Keratinocyte (primary cell): ENCODE measurements around the gene SLC6A1.

Source experiments
- EZH2 ChIP-seq: IDR thresholded peaks from one replicate; pipeline ENCODE4 v1.6.1; 2012; ENCODE audit warnings: inconsistent platforms, mild to moderate bottlenecking, low read length, moderate library complexity
- TF ChIP-seq, protein P1 (sequence below), 3 experiments: IDR thresholded peaks in 1 of 3; conservative IDR thresholded peaks in 1 of 3; optimal IDR thresholded peaks in 1 of 3; 2 replicates in 2 of 3; 3 replicates in 1 of 3; pipeline versions ENCODE3 to v1.5.1; 2011; ENCODE audit warnings: low read length in 3 of 3, mild to moderate bottlenecking in 3 of 3, moderate library complexity in 2 of 3, control low read depth in 1 of 3, inconsistent platforms in 1 of 3; ENCODE audit not compliant: insufficient read depth in 2 of 3; ENCODE audit errors: extremely low read depth in 1 of 3

- TF ChIP-seq, protein P1, sequence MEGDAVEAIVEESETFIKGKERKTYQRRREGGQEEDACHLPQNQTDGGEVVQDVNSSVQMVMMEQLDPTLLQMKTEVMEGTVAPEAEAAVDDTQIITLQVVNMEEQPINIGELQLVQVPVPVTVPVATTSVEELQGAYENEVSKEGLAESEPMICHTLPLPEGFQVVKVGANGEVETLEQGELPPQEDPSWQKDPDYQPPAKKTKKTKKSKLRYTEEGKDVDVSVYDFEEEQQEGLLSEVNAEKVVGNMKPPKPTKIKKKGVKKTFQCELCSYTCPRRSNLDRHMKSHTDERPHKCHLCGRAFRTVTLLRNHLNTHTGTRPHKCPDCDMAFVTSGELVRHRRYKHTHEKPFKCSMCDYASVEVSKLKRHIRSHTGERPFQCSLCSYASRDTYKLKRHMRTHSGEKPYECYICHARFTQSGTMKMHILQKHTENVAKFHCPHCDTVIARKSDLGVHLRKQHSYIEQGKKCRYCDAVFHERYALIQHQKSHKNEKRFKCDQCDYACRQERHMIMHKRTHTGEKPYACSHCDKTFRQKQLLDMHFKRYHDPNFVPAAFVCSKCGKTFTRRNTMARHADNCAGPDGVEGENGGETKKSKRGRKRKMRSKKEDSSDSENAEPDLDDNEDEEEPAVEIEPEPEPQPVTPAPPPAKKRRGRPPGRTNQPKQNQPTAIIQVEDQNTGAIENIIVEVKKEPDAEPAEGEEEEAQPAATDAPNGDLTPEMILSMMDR (optimal IDR thresholded peaks at IDR 0.05 in 1 of 3, IDR thresholded peaks at IDR 0.05 in 1 of 3, conservative IDR thresholded peaks at IDR 0.05 in 1 of 3; ENCODE audit: extremely low read depth in 1 of 3, insufficient read depth in 2 of 3, low read length in 3 of 3), result no peak
- no peak for TF ChIP-seq EZH2
Measured at GRCh38 chr3:10968401-10968800, 24.1 kb upstream of the SLC6A1 start.
